Activated T-cell treated with anti-CD3 and anti-CD28 coated beads, Interleukin-2, amount 50 U/mL, for 24 hours (primary cell): ENCODE data around the gene SLC4A2.

Experiments
- DNase-seq: peaks from one replicate; pipeline ENCODE4 v3.0.0-alpha.2; 2020
- H3K27ac Mint-ChIP-seq: 2 replicates; pipeline ENCODE4 v1.8.0; 2020; ENCODE audit warnings: mild to moderate bottlenecking, mixed read lengths
- H3K27me3 Mint-ChIP-seq: 2 replicates; pipeline ENCODE4 v1.8.0; 2020; ENCODE audit warnings: mixed read lengths
- H3K36me3 Mint-ChIP-seq: 2 replicates; pipeline ENCODE4 v1.8.0; 2020; ENCODE audit warnings: low read depth, mixed read lengths
- H3K4me1 Mint-ChIP-seq: 2 replicates; pipeline ENCODE4 v1.8.0; 2020; ENCODE audit warnings: low read depth, mixed read lengths
- H3K4me3 Mint-ChIP-seq: 2 replicates; pipeline ENCODE4 v1.8.0; 2020; ENCODE audit warnings: mild to moderate bottlenecking, moderate library complexity, mixed read lengths
- H3K9me3 Mint-ChIP-seq: 2 replicates; pipeline ENCODE4 v1.8.0; 2020; ENCODE audit warnings: mixed read lengths

Gene SLC4A2

DNA sequence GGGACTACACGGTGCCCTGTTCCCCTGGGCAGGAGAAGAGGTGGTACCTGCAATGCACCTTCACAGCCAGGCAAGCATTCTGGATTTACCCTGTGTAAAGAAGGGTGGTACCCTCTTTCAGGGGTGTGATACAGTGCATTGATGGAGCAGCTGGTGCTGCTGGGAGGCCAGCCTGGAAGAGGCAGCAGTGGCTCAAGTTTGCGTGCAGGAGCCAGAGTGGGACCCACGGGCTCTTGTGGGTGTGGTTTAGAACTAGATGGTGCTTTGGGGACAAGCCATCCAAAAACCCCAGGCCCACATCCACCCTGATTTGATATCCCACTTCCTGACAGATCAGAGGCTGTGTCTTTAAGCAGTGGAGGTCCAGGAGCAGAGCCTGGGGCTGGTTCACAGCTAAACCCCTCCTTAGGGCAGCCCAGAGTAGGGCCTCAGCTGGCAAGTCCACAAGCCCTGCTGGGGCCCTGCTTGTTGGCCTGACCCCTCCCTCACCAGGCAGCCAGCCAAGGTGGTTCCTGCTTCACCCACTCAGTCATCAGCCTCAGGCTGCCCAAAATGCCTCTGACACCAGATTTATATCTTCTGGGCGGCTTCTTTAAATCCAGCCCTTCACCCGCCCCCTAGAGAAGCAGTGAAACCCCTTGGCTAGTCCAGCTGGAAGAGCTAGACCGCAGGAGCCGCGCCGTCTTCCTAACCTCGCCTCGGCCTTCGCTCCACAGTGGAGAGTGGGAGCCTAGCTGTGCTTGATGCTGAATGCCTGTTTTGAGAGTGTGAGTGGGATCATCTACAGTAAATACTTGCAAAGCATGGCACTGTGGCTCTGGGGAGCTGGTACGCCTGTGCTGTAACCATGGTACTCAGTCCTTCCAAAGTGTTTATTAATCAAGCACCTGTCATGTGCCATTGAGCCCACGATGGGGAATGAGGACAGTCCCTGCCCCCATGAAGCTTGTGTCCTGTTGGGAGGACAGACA, 12.5 kb upstream of the SLC4A2 start:
- Mint-ChIP-seq H3K4me1 (peaks cover 1% of the 10 kb centered on the region), H3K27me3 (no peaks in the 10 kb centered on the region), H3K36me3 (peaks cover 33% of the 10 kb centered on the region), H3K27ac (no peak overlapping the region), H3K9me3 (no peaks in the 10 kb centered on the region), H3K4me3 (no peak overlapping the region)
- DNase-seq = no peak

DNA sequence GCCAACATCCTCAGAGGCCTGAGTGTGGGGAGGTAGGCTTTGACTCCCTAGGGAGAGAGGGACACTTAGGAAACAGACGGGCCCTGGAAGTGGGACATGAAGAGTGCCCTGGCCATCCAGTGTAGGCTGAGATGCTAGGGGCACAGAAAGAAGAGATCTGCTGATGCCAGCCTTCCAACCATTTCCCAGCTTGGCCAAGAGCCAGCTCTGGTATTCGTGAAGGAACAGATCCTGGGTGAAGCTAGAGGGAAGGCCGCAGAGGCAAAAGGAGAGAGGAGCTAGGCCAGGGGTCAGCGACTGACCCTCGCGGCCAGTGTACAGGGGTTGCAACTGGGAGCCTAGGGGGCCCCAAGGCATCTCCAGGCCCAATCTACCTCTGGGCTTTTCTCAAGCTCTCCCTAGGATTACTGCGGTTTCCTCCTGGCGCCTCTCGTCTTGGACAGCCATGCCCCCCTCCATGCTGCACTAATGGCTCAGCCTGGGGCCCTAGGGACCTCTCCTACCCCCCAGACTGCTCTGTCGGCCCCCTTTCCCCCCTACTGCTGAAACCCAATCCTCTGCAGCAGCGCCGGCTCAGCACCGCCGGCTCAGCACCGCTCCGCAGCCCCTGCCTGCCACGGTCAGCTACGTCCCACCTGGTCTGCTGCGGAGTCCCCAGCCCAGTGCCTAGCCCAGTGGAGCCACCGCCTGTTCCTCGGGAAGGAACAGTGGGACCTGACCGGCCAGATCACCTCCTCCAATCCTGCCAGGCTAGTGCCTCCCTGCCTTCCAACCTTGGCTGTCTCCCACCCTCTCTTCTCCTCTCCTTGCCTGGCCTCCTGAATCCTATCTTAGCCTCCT, 11.2 kb upstream of the SLC4A2 start, which contains the start of gene ASIC3:
Gene ASIC3 (plus strand): TSS at position 556 of the 840 bp plus-strand sequence. CDS start 355 bp downstream, outside the sequence.
- H3K27ac Mint-ChIP-seq = no peak within 1 kb of the TSS
- no peaks in the 10 kb centered on the region for H3K27me3 Mint-ChIP-seq
- no peak for DNase-seq
- H3K36me3 Mint-ChIP-seq = peaks cover 21% of the 10 kb centered on the region
- H3K4me1 Mint-ChIP-seq = peaks cover 6% of the 10 kb centered on the region
- no peak within 1 kb of the TSS for H3K4me3 Mint-ChIP-seq
- no peaks in the 10 kb centered on the region for H3K9me3 Mint-ChIP-seq

DNA sequence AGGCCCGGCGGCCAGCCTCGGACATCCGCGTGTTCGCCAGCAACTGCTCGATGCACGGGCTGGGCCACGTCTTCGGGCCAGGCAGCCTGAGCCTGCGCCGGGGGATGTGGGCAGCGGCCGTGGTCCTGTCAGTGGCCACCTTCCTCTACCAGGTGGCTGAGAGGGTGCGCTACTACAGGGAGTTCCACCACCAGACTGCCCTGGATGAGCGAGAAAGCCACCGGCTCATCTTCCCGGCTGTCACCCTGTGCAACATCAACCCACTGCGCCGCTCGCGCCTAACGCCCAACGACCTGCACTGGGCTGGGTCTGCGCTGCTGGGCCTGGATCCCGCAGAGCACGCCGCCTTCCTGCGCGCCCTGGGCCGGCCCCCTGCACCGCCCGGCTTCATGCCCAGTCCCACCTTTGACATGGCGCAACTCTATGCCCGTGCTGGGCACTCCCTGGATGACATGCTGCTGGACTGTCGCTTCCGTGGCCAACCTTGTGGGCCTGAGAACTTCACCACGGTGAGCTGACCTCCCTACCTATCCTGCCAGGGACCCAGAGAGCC, 10.4 kb upstream of the SLC4A2 start:
- no peak for DNase-seq
- Mint-ChIP-seq H3K4me3 (no peak overlapping the region), H3K9me3 (no peaks in the 10 kb centered on the region), H3K36me3 (peaks cover 19% of the 10 kb centered on the region), H3K27ac (no peak overlapping the region), H3K4me1 (peaks cover 7% of the 10 kb centered on the region), H3K27me3 (no peaks in the 10 kb centered on the region)

DNA sequence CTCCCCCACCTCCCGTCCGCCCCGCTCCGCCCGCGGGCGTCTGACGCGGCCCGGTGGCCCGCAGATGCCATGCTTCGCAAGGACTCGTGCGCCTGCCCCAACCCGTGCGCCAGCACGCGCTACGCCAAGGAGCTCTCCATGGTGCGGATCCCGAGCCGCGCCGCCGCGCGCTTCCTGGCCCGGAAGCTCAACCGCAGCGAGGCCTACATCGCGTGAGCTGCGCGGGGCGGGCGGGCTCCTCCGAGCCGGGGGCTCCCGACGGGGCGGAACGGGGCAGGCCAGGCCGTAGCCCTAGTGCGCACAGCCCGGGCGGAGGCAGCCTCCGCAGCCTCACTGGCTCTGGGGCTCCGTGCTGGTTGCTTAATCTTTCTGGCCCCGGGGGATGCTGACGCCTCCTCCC, 8.3 kb upstream of the SLC4A2 start:
- no peak overlapping the region for H3K4me3 Mint-ChIP-seq
- H3K27ac Mint-ChIP-seq = no peak overlapping the region
- H3K27me3 Mint-ChIP-seq = no peaks in the 10 kb centered on the region
- no peaks in the 10 kb centered on the region for H3K9me3 Mint-ChIP-seq
- peaks cover 10% of the 10 kb centered on the region for H3K36me3 Mint-ChIP-seq
- DNase-seq = peak; percentile 74
- peaks cover 7% of the 10 kb centered on the region for H3K4me1 Mint-ChIP-seq

DNA sequence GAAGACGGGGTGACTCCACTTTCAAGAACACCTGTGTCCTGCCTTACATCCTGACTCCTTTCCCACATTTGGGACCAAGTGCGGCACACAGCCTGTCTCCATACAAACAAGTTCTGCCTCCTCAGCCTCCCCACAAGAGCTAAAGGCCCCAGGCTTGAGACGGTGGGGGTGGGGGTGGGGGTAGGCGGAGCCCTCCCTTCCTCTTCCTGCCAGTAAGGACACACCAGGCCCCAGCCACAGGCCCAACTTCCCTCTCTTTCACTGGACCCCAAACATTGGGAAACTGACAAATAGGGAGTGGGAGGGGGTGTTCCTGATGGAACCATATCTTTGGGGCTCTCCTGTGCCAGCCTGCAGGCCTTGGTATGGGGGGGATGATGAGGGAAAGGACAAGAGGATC, 6.3 kb upstream of the SLC4A2 start:
- Mint-ChIP-seq H3K4me3 (no peak overlapping the region), H3K4me1 (peaks cover 18% of the 10 kb centered on the region), H3K27me3 (no peaks in the 10 kb centered on the region), H3K36me3 (peaks cover 10% of the 10 kb centered on the region), H3K9me3 (no peaks in the 10 kb centered on the region), H3K27ac (no peak overlapping the region)
- DNase-seq = no peak

DNA sequence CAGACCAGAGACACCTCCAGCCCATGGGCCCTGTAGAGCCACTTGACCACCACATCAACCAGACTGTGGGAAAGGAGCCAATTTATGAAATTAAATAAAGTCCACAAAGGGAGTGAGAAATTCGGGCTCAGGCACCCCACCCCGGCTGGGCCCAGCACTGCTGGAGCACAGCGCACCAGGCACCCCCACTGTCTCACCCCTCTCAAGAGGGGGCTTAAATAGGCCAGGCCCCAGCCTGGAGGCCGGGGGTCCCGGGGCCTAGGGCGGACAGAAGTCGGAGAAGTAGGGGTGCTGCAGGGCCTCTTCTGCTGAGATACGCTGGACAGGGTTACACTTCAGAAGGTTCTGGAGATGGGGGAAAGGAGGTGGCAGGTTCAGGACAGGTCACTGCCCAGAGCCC, 5.6 kb upstream of the SLC4A2 start:
- H3K27ac Mint-ChIP-seq = no peak overlapping the region
- peaks cover 12% of the 10 kb centered on the region for H3K36me3 Mint-ChIP-seq
- H3K4me3 Mint-ChIP-seq = no peak overlapping the region
- H3K27me3 Mint-ChIP-seq = no peaks in the 10 kb centered on the region
- no peak for DNase-seq
- no peaks in the 10 kb centered on the region for H3K9me3 Mint-ChIP-seq
- H3K4me1 Mint-ChIP-seq = peaks cover 23% of the 10 kb centered on the region

DNA sequence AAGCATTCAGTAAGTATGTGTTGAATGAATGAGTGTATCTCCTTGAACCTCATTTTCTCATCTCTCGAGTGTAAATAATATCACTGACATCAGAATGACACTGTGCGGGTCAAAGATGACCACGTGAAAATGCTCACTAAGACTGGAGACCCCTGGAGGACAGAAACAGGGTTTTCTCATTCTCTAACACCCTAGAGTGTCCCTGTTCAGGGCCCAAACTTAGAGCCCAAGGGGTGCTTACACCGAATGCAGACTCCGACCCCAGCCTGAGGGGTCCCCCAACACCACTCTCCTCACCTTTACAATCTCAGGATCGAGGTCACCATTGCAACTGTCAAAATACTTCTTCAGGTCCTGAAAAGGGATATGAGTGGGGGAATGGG, 3.1 kb upstream of the SLC4A2 start:
- H3K4me1 Mint-ChIP-seq = peaks cover 37% of the 10 kb centered on the region
- no peak for DNase-seq
- no peak overlapping the region for H3K27ac Mint-ChIP-seq

DNA sequence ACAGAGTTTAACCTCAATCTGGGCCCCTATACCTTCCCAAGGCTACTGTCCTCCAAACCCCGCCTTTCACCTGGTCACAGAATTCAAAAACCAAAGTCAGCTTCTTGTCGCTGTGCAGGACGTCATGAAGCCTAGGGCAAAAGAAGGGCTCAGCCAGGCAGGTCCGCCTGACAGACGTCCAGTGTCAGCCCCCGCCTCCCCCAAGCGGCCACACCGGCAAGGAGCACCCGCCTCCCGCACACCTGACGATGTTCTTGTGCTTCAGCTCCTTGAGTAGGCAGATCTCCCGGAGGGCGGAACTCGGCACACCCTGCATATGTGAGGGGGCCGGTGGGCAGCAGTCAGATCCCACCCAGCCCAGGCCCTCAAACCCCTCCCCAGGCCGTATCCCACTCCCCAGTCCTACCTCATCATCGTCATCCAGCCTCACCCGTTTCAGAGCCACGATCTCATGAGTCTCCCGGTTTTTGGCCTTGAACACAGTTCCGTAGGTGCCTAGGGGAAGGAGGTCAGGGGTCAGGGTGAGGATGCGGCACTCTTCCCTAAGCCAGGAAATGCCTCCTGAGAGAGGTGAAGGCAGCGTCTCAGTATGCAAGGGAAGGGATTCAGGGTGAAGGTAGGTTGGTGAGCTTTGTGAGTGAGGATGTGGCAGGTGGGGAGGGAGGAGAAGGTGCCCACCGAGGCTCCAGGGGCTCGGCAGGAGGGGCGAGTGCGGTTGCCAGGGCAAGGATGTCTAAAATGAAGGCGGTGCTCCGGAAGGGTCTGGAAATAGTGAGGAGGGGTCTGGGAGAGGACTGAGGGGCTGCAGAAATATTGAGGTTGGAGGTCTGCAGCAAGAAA, 2.5 kb upstream of the SLC4A2 start:
- Mint-ChIP-seq H3K9me3 (no peaks in the 10 kb centered on the region), H3K27me3 (no peaks in the 10 kb centered on the region), H3K4me1 (peaks cover 41% of the 10 kb centered on the region), H3K36me3 (peaks cover 23% of the 10 kb centered on the region), H3K4me3 (peak overlapping the region; percentile 94), H3K27ac (peak overlapping the region; percentile 79)
- no peak for DNase-seq

More for the DNA sequence above, 3.1 kb upstream of the SLC4A2 start:
- H3K36me3 Mint-ChIP-seq = peaks cover 18% of the 10 kb centered on the region
- no peaks in the 10 kb centered on the region for H3K27me3 Mint-ChIP-seq
- no peaks in the 10 kb centered on the region for H3K9me3 Mint-ChIP-seq
- peak overlapping the region; percentile 94 for H3K4me3 Mint-ChIP-seq

DNA sequence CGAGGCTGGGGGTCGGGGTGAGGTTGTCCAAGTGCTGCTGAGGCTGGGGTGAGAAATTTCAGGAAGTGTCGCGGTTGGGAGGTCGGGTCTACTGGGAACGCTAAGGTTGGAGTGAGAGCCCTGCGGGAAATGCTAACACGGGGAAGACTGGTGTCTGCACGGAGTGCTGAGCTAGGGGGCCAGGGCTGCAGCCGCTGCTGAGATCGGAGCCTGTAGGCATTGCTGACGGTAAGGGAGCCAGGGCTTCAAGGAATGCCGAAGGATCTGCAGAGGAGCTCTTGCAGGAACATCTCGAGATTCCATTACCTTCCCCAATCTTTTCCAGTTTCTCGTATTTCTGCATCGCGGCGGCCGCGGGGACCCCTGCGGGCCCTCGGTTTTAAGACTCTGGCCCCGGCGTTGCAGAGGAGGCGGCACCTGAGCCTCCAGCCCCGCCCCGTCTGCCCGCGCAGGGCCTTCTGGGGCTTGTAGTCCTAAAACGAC, 1.8 kb upstream of the SLC4A2 start, which contains the start of gene CDK5:
Gene CDK5 (minus strand): TSS at position 392 of the 483 bp plus-strand sequence. CDS start 49 bp downstream, at position 343.
- DNase-seq = no peak
- peak within 1 kb of the TSS; percentile 94 for H3K4me3 Mint-ChIP-seq
- no peaks in the 10 kb centered on the region for H3K27me3 Mint-ChIP-seq
- peak within 1 kb of the TSS; percentile 96 for H3K27ac Mint-ChIP-seq
- H3K9me3 Mint-ChIP-seq = no peaks in the 10 kb centered on the region
- H3K36me3 Mint-ChIP-seq = peaks cover 24% of the 10 kb centered on the region
- H3K4me1 Mint-ChIP-seq = peaks cover 40% of the 10 kb centered on the region

DNA sequence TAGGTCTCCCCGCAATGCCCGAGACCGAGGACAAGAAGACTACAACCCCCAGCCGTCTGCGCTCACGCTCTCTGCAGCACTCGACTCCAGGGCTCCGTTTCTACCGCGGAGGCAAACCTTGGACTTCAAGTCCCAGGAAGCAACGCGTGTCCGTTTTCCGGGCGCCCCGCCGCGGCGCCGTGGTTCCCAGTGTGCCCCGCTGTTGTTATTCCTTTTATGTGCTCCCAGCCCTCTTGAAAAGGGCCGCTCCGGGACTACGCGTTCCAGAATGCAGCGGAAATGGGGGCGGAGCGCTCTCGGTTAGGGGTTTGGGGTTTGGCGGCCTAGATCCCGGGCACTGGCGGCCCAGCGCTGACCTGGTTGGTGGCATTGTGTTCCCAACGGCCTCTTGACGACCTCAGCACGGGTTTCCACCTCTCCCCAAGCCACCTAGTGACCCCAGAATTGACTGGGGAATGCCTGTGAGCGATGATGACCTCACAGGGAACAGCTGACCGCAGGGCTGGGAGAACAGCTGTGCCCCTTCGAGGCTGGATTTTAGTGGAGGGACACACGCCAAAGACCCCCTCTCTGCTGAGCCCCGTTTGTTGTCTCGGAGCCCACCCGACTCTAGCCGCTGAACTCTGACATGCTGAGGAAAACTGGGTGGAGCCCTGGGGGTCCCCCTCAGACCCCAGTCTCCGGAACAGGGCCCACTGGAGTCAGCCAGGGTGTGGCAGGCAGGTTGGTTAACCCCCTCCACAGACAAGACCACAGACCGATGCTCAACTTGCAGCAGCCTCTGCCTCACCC, 1.2 kb upstream of the SLC4A2 start:
- no peaks in the 10 kb centered on the region for H3K27me3 Mint-ChIP-seq
- no peaks in the 10 kb centered on the region for H3K9me3 Mint-ChIP-seq
- DNase-seq = peak; percentile 96
- peaks cover 25% of the 10 kb centered on the region for H3K36me3 Mint-ChIP-seq
- H3K4me3 Mint-ChIP-seq = peak overlapping the region; percentile 94
- H3K27ac Mint-ChIP-seq = peak overlapping the region; percentile 96
- peaks cover 37% of the 10 kb centered on the region for H3K4me1 Mint-ChIP-seq

DNA sequence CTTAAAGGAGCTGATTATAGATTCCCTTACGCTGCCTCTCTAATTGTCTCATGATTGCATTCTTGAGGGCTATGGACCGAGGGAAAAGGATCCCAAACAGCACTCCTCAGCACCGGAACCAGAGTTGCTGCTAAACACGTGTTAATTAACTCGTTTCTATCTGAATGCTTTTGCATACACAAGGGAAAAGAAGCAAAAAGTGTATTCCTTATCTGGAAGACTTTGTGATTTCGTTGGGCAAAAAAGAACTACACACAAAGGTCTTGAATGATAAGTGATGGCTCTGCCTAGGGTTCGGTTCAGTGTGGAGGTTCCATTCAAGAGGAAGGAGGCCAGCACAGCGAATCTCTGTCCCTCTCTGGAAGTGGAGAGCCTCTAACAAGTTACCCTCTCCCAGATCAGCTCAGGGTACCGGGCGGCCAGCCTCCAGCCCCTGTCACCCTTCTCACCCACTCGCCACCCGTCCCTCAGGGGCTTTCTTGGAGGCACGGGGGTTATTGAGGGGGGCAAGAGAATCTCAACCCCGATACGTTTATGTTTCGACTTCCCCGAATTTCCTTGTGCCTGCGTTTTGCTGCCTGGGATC, 515 bp upstream of the SLC4A2 start:
- peak overlapping the region; percentile 96 for H3K27ac Mint-ChIP-seq
- no peak for DNase-seq
- H3K9me3 Mint-ChIP-seq = no peaks in the 10 kb centered on the region
- peaks cover 31% of the 10 kb centered on the region for H3K36me3 Mint-ChIP-seq
- H3K27me3 Mint-ChIP-seq = no peaks in the 10 kb centered on the region
- H3K4me1 Mint-ChIP-seq = peaks cover 36% of the 10 kb centered on the region
- peak overlapping the region; percentile 94 for H3K4me3 Mint-ChIP-seq

DNA sequence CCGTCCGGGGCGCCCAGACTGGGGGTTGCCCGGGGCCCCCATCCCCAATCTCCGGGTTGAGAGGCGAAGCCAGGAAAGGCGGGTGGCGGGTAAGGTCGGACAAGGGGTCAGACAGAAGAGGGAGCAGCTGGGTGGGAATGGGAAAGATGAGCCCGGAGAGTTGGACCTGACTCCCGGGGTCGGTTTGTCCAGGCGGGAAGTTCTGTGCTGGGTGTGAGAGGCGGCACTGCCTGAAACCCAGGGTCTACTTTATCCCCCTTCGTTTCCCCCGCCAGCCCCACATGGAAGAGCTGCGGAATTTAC, 675 bp downstream of the SLC4A2 start:
- no peak for DNase-seq
- H3K36me3 Mint-ChIP-seq = peaks cover 34% of the 10 kb centered on the region
- H3K4me1 Mint-ChIP-seq = peaks cover 36% of the 10 kb centered on the region
- H3K27ac Mint-ChIP-seq = peak overlapping the region; percentile 80
- H3K9me3 Mint-ChIP-seq = no peaks in the 10 kb centered on the region
- H3K4me3 Mint-ChIP-seq = peak overlapping the region; percentile 94
- H3K27me3 Mint-ChIP-seq = no peaks in the 10 kb centered on the region
